HG02852 (cell line): ENCODE results near the gene NBDY.
A peak's percentile ranks its signal among the peaks of the same experiment; 100 is the strongest.
"Not testable (repeated sequence)": the region's sequence is repeated elsewhere in the genome, so short reads cannot be mapped to it uniquely, and the experiment has no call there.

Experiments
- ATAC-seq: cut with Tn5 transposase; IDR thresholded peaks from one replicate; pipeline ENCODE4 v1.9.1; 2021; ENCODE audit warnings: mild to moderate bottlenecking, moderate library complexity; ENCODE audit not compliant: unreplicated experiment

NBDY gene

DNA sequence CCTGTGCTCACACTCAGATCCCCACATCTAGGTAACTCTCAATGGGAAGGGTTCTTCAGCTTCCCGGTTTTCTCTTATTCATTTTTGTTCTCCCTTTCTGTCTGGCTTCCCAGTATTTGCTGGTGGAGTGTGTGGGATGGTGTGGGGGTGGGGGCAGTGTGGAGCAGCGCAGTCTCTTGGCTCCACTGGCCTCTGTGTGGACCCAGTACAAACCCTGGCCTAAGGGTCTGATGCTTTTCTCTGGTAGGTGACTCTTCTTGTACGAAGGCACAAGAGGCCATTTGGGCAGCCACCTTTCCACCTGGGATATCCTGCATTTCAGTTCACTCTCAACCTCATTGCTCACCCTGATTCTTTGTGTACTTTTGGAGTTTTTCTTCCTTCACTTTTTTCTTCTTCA is 71.3 kb downstream of the NBDY start:
- ATAC-seq = no peak

DNA sequence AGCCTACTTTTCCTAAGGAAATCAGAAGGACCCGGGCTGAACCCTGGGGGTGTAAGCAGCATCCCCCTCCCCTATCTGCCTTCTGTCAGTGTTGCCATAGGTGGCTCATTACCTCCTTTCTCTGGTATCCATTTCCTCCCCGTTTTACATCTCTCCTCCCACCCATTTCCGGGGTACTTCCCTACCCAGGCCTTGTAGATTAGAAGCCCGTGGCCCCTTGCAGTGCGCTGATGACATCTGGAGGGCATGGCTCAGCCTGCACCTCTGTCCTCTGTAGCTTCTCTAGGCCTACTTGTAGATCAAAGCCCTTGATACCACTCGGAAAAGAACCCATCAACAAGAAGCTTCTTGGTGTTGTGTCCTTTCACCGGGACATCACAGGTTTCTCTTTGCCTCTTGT is 71.8 kb downstream of the NBDY start:
- peak; percentile 65 for ATAC-seq

DNA sequence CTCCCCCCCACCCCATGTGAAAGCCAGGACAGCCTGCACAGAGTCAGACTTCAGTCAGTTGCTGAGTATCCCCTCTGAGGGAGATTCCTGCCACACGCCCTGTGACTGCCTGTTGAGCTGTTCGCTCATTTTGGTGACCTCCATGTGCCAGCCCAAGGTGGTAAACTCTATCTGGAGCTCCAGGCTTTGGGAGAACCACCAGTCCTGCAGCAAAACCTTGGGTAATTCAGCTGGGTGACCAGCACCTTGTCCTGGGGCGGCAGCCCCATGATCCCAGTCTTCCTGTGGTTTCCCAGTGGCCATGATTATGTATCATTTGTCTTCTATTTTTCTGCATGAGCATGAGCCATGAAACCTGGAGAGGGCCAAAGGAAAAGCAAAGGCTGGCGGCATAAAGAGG is 73.4 kb downstream of the NBDY start:
- no peak for ATAC-seq

DNA sequence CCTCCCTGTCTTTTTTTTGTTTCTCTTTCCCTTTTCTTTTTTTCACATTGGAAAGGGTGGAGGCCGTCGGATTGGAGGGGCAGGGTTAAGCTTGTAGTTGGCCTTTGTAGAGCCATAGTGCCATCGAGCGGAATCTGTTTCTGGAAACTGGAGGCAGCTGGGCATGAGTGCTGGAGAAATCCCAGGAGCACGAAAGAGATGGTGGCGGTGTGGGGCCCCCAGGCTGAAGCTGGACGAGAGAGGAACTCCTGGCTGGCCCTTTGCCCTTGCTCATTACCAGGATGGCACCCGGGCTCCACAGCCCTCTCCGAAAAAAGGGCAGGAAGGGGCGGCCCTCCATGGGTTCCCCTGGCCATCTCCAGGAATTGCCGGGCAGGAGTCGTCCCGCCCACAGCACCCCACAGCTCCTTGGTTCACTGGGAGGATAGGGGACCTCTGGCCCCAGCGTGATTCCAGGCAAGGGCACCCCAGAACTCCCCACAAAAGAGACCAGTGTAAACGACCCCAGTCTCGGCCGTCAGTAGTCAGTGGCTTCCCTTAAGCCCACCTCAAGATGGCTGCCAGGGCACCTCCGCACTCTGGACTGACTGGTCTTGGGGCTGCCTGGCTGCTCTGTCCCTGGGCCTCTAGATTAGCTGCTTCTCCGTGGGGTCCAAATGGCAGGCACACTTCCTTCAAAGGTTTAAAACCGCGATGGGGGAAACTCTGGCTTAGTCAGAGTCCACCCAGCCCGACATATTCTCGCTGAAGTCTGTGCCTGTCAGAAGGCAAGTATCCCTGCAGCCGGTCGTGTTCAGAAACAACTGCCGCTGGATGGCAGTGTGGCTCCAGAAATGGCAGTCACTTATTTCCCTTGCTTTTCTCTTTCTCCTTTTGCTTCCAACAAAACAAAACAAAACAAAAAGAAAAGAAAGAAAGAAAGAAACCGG is 74.1 kb downstream of the NBDY start:
- peak; percentile 57 for ATAC-seq

DNA sequence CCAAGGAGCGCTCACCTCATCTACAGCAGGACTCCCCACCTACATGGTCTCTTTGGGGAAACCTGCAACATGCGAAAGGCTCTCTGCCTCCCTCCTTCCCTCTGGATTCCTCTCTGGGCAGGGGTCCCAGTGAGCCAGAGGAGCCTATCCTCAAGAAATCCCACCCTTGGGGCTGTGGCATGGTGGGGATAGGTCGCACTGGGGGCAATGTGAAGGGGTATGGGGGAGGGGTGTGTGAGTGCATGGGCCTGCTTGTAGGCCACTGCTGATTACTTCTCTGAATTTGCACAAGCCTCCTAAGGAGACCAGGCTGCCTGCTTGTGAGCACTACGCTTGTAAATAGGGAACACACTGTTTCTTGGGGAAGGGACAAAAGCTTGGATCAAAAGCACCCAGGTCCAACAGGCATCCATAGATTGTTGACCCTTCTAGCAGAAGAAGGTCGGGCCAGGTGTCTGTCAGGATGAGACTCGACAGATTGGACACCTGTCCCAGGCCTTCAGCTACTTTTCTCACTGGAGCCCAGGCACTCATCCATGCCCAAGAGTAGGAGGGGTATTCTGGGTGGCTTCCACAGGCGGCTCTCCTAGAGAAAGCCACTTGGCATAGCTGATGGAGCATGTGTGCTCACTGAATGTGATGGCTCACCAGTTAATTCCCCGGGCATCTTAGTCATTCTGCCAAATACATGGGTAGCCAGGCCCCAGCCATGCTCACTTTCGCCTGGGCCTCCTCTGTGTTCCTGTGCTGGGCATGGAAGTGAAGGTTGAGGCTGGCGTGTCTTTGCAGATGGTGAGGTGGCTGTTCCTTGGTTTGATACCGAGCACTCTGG is 75.0 kb downstream of the NBDY start:
- no peak for ATAC-seq

DNA sequence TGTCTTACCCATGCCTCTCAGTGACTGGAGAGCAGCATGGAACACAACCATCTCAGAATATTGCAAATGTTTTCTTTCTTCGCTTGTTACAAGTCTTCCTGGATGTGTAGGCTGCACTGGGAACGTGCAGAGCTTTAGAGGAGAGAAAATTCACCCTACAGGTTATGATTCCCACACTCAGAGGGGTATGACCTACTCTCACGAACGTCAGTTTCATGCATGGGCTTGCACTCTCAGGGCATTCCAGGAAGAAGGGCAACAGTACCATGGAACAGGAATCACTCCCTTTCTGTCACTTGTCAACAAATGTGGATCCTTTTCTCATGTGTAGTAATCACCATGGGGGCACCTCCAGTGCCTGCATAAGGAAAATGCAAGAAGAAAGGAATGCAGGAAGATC is 75.8 kb downstream of the NBDY start:
- ATAC-seq = no peak

DNA sequence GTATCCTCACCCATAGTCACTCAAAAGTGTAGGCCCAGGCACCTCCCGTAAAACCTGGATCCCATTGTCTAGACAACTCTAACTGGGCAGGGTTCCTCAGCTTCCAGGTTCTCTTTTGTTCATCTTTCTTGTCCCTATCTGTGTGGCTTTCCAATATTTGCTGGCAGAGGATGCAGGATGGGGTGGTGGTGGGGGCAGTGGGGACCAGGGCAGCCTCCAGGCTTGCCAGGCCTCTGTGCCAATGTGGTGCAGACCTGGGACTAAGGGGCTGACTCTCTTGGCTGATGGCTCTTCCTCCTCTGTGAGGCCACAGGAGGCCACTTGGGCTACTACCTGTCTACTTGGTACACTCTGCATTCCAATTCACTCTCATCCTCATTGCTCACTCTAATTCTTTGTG is 76.4 kb downstream of the NBDY start:
- ATAC-seq = no peak

DNA sequence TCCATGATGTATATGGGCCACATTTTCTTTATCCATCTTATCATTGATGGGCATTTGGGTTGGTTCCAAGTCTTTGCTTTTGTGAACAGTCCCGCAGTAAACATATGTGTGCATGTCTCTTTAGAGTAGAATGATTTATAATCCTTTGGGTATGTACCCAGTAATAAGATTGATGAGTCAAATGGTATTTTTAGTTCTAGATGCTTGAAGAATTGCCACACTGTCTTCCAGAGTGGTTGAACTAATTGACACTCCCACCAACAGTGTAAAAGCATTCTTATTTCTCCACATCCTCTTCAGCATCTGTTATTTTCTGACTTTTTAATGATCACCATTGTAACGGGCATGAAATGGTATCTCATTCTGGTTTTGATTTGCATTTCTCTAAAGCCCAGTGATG is 77.1 kb downstream of the NBDY start:
- ATAC-seq = not testable (repeated sequence)

DNA sequence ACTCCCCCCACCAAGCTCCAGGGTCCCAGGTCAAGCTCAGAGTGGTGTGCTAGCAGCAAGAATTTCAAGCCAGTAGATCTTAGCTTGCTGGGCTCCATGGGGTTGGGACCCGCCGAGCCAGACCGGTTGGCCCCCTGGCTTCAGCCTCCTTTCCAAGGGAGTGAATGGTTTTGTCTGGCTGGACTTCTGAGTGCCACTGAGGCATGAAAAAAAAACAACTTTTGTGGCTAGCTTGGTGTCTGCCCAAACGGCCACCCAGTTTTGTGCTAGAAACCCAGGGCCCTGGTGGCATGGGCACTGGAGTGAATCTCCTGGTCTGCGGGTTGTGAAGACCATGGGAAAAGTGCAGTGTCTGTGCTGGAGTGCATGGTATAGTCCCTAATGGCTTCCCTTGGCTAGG is 82.6 kb downstream of the NBDY start:
- no peak for ATAC-seq

DNA sequence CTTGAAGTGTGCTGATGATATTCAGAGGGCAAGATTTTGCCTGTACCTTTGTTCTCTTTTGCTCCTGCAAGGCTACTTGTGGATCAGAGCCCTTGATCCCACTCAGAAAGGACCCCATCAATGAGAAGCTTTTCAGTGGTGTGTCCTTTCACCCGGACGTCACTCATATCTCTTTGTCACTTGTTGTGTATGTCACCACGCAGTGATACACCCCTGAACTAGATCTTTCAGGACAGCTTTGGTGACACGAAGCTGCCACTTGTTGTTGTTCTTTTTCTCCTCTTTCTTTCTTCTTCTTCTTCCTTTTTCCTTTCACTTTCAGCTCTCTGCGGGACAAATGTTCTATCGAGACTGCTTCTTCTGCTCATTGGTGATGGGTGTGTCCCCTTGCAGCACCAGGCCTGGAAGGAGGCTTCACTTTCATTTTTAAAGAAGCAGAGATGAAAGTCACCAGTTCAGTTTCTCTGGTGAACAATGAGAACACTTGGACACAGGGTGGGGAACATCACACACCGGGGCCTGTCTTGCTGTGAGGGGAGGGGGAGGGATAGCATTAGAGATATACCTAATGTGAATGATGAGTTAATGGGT is 83.6 kb downstream of the NBDY start:
- peak; percentile 92 for ATAC-seq

DNA sequence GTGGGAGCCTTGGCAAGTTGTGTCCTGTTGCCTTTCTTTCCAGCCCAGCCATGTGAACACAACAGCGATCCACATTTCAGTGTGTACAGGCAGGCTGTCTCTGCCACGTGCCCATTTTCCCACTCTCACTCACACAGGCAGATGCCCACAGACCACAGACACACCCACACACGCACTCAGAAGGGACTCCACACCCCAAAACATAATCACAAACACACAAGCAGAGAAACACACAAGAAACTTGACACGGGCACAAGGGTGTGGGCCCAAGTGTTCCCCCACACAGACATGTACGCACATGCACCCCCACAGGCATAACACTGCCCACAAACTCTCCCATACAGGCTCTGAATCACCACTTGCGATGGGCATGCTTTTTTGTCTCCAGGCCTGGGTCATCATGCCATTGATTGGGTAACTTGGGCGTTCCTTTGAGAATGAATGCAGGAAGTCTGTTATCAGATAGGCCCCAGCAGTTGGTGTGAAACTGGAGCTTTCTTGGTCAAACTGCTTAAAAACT is 84.3 kb downstream of the NBDY start:
- ATAC-seq = peak; percentile 39

DNA sequence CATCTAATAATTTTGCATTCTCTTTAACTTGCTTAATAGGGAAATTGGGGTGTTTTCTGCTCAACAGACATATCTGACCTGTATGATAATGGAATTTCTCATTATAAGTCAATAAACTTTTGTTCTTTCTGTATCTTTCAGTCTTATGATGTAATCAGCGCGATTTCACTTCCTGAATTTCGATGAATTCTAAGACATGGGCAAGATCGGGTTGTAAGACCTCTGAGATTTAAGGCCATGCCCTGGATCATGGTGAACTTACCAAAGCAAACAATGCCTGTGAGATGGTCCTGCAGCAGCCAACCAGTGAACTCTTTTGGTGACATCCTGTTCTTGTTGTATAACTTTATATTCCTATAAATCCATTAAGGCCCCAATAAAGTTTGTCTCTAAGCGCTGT is 88.1 kb downstream of the NBDY start:
- no peak for ATAC-seq

DNA sequence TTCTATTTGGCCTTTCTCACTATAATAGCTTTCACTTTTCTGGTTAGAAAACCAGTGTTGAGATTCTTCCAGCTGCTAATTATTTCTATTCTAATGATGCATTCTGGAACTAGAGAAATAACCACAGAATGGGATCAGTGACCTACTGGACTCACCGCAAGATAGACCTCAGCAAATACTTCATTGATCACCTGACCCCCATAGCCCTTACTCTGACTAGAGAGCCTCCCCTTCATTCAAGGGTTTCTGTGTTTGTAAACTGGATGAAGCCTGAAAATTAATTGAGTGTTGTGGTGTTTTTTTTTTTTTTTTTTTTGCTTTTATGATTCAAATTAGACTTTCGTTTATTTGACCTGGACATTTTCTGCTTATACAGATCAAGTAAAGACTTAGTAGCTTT is 97.0 kb downstream of the NBDY start:
- ATAC-seq = no peak

DNA sequence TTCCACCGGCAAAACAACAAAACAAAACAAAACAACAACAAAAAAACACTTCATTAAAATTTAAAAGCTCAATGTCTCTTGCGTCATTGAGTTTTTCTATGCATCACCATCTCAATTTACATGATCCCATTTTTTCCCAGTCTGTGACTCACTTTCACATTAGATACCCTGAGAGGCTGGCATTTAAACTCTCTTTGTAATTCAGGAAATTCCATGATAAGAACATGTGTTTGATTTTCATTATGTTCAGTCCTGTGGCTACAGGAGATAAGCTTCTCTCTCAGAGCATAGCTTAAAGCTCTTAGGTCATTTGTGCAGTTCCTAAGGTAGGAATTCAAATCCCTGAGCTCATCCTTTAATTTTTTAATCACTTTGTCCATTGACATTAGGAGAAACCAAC is 104.6 kb downstream of the NBDY start:
- no peak for ATAC-seq

DNA sequence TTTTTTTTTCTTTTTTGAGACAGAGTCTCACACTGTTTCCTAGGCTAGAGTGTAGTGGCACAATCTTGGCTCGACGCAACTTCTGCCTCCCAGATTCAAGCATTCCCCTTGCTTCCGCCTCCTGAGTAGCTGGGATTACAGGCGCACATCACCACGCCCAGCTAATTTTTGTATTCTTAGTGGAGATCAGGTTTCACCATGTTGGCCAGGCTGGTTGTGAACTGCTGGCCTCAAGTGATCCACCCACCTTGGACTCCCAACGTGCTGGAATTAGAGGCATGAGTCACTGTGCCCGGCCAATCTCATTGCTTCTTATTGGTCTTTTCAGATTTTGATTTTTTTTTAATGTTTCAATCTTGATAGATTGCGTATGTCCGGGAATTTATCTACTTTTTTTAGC is 124.4 kb downstream of the NBDY start:
- no peak for ATAC-seq

DNA sequence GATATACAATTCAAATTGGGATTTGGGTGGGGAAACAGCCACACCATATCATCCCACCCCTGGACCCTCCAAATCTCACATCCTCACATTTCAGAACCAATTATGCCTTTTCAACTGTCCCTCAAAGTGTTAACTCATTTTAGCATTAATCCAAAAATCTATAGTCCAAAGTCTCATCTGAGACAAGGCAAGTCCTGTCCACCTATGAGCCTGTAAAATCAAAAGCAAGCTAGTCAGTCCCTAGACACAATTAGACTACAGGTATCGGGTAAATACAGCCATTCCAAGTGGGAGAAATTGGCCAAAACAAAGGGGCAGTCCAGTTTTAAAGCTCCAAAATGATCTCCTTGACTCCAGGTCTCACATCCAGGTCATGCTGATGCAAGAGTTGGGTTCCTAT is 128.0 kb downstream of the NBDY start:
- ATAC-seq = no peak

DNA sequence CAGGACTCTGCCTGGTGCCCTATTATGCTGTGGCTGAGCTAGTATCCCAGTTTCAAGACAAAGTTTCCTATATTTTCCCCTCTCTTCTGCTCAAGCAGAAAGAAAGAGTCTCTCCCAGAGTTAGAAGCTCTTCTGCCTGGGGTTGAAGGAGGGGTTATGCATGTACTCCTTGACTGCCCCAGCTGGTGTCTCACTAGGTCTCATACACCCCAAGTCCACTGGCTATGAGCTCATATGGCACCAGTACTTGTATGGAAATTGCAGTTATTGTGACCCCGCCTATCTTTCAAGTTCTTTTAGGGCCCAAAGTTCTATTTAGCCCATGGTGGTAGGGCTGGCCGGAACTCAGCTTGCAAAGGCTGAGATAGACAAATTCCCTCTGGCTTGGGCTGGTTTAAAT is 131.8 kb downstream of the NBDY start:
- no peak for ATAC-seq
